ENCODE results near the gene EVPLL.
"Not testable (repeated sequence)": the region's sequence is repeated elsewhere in the genome, so short reads cannot be mapped to it uniquely, and the experiment has no call there.

EVPLL gene

GRCh38 chr17:18379246-18380146 is 1.9 kb downstream of the EVPLL start:
- TF ChIP-seq CTCF (IDR thresholded peaks at IDR 0.05; ENCODE audit: low read depth, low read length), result no peak
- DNase-seq (ENCODE audit: extremely low read depth, low read depth), result no peak

GRCh38 chr17:18380471-18381157 is 3.0 kb downstream of the EVPLL start:
- no peak for TF ChIP-seq CTCF (IDR thresholded peaks at IDR 0.05; ENCODE audit: low read depth, low read length)
- no peak for DNase-seq (ENCODE audit: extremely low read depth, low read depth)

GRCh38 chr17:18381158-18381952 is 3.8 kb downstream of the EVPLL start:
- TF ChIP-seq CTCF (IDR thresholded peaks at IDR 0.05; ENCODE audit: low read depth, low read length), result no peak
- DNase-seq (ENCODE audit: extremely low read depth, low read depth), result no peak

GRCh38 chr17:18381953-18382245 is 4.3 kb downstream of the EVPLL start:
- no peak for TF ChIP-seq CTCF (IDR thresholded peaks at IDR 0.05; ENCODE audit: low read depth, low read length)
- no peak for DNase-seq (ENCODE audit: extremely low read depth, low read depth)

GRCh38 chr17:18382441-18383078 is 5.0 kb downstream of the EVPLL start:
- DNase-seq (ENCODE audit: extremely low read depth, low read depth), result no peak
- TF ChIP-seq CTCF (IDR thresholded peaks at IDR 0.05; ENCODE audit: low read depth, low read length), result no peak

- DNase-seq (ENCODE audit: extremely low read depth, low read depth), result not testable (repeated sequence)
Measured at GRCh38 chr17:18383079-18383481, 5.5 kb downstream of the EVPLL start.

GRCh38 chr17:18384271-18384670 is 6.7 kb downstream of the EVPLL start:
- DNase-seq (ENCODE audit: extremely low read depth, low read depth), result not testable (repeated sequence)

- DNase-seq (ENCODE audit: extremely low read depth, low read depth), result not testable (repeated sequence)
Measured at GRCh38 chr17:18387583-18387982, 10.0 kb downstream of the EVPLL start.

GRCh38 chr17:18388266-18388665 is 10.7 kb downstream of the EVPLL start:
- not testable (repeated sequence) for DNase-seq (ENCODE audit: extremely low read depth, low read depth)

- DNase-seq (ENCODE audit: extremely low read depth, low read depth), result not testable (repeated sequence)
Measured at GRCh38 chr17:18388728-18389127, 11.2 kb downstream of the EVPLL start.

- DNase-seq (ENCODE audit: extremely low read depth, low read depth), result not testable (repeated sequence)
Measured at GRCh38 chr17:18401872-18402590, 24.5 kb downstream of the EVPLL start.

- DNase-seq (ENCODE audit: extremely low read depth, low read depth), result not testable (repeated sequence)
Measured at GRCh38 chr17:18403166-18403565, 25.6 kb downstream of the EVPLL start.

All from AG09319 (cell line).